DOHH2 (cell line): Measurements from ENCODE around the gene HIPK2.

ENCODE experiments used
- H3F3A ChIP-seq: fragments of 200-600 bp; sonication (generic), shearing (Covaris generic); 2 replicates; pipeline ENCODE4 v1.6.0; 2016; ENCODE audit warnings: antibody characterized with exemption, mild to moderate bottlenecking; ENCODE audit not compliant: control insufficient read depth, insufficient read depth
- H3K27ac ChIP-seq: fragments of 200-600 bp; sonication (generic); 2 replicates; pipeline ENCODE4 v1.5.1; 2014; ENCODE audit warnings: low read depth, mild to moderate bottlenecking, low read length, moderate library complexity
- H3K27me3 ChIP-seq: fragments of 200-600 bp; sonication (generic); 2 replicates; pipeline ENCODE4 v1.6.1; 2014; ENCODE audit warnings: mild to moderate bottlenecking, low read length, mixed read lengths; ENCODE audit not compliant: control insufficient read depth
- H3K36me3 ChIP-seq: fragments of 200-600 bp; sonication (generic); 2 replicates; pipeline ENCODE4 v1.6.1; 2014; ENCODE audit warnings: mild to moderate bottlenecking, low read length, moderate library complexity, mixed read lengths; ENCODE audit not compliant: control insufficient read depth
- H3K4me1 ChIP-seq: fragments of 200-600 bp; sonication (generic); 2 replicates; pipeline ENCODE4 v1.6.1; 2014; ENCODE audit warnings: mild to moderate bottlenecking, low read length, mixed read lengths; ENCODE audit not compliant: control insufficient read depth
- H3K4me2 ChIP-seq: fragments of 200-600 bp; sonication (generic); 2 replicates; pipeline ENCODE4 v1.6.0; 2014; ENCODE audit warnings: mild to moderate bottlenecking, low read length, moderate library complexity
- H3K4me3 ChIP-seq: fragments of 200-600 bp; sonication (generic); 2 replicates; pipeline ENCODE4 v1.5.1; 2014; ENCODE audit warnings: mild to moderate bottlenecking, low read length, mixed read lengths
- H3K79me2 ChIP-seq: fragments of 200-600 bp; sonication (generic); 2 replicates; pipeline ENCODE4 v1.6.1; 2014; ENCODE audit warnings: mild to moderate bottlenecking, low read length, mixed read lengths; ENCODE audit not compliant: control insufficient read depth
- H3K9me2 ChIP-seq: fragments of 200-600 bp; sonication (generic); replicated peaks from 2 replicates; pipeline ENCODE4 v1.6.1; 2014; ENCODE audit warnings: mild to moderate bottlenecking, low read length, mixed read lengths; ENCODE audit not compliant: control insufficient read depth
- H3K9me3 ChIP-seq: fragments of 200-600 bp; sonication (generic); 2 replicates; pipeline ENCODE4 v1.6.1; 2014; ENCODE audit warnings: antibody characterized with exemption, low read length, mixed read lengths; ENCODE audit not compliant: control insufficient read depth, insufficient read depth
- H4K20me1 ChIP-seq: fragments of 200-600 bp; sonication (generic); 2 replicates; pipeline ENCODE4 v1.6.0; 2014; ENCODE audit warnings: low read depth, mild to moderate bottlenecking, antibody characterized with exemption, low read length, moderate library complexity; ENCODE audit not compliant: control insufficient read depth, insufficient read depth
- EZH2phosphoT487 ChIP-seq: fragments of 200-600 bp; sonication (generic); IDR thresholded peaks from 2 replicates; pipeline ENCODE4 v1.6.1; 2017; ENCODE audit warnings: borderline replicate concordance, mild to moderate bottlenecking, antibody characterized with exemption, low read length, moderate library complexity, mixed read lengths
- TF ChIP-seq, protein P1 (sequence below): fragments of 200-600 bp; sonication (generic); IDR thresholded peaks from one replicate; pipeline ENCODE4 v1.5.1; 2014; ENCODE audit warnings: antibody characterized with exemption, mild to moderate bottlenecking, low read depth, low read length; ENCODE audit not compliant: poor library complexity, severe bottlenecking

Gene HIPK2

DNA sequence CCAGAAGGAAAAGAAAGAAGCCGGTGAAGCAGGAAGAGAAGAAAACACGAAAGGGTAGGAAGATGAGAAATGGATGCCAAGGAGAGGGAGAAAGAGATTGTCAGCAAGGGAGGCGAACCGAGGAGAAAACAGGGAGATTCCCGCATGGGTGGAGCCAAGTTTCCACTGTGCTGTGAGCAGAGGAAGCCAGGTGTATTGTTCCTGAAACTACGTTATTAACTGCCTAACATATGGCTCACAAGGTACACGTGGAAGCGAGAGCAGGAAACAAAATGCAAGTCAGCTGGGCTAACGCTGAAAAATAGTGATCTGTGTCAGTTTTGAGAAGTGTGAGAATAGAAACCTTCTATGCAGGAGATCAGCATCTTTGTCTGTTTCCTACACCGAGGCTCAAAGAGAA, 20.4 kb upstream of the HIPK2 start:
- TF ChIP-seq EZH2phosphoT487 = no peak
- TF ChIP-seq, protein P1, sequence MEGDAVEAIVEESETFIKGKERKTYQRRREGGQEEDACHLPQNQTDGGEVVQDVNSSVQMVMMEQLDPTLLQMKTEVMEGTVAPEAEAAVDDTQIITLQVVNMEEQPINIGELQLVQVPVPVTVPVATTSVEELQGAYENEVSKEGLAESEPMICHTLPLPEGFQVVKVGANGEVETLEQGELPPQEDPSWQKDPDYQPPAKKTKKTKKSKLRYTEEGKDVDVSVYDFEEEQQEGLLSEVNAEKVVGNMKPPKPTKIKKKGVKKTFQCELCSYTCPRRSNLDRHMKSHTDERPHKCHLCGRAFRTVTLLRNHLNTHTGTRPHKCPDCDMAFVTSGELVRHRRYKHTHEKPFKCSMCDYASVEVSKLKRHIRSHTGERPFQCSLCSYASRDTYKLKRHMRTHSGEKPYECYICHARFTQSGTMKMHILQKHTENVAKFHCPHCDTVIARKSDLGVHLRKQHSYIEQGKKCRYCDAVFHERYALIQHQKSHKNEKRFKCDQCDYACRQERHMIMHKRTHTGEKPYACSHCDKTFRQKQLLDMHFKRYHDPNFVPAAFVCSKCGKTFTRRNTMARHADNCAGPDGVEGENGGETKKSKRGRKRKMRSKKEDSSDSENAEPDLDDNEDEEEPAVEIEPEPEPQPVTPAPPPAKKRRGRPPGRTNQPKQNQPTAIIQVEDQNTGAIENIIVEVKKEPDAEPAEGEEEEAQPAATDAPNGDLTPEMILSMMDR = no peak
- Histone ChIP-seq H3K4me2 (no peak overlapping the region), H3K27me3 (no peaks in the 10 kb centered on the region), H3K9me3 (peaks cover 4% of the 10 kb centered on the region; the same call in 1 of the 2 replicates), H3F3A (no peaks in the 10 kb centered on the region), H4K20me1 (no peaks in the 10 kb centered on the region), H3K4me1 (no peaks in the 10 kb centered on the region), H3K27ac (no peak overlapping the region), H3K36me3 (no peaks in the 10 kb centered on the region), H3K4me3 (no peak overlapping the region), H3K9me2 (no peaks in the 10 kb centered on the region), H3K79me2 (no peaks in the 10 kb centered on the region)

- Histone ChIP-seq H3K9me3 (peaks cover 4% of the 10 kb centered on the region; the same call in 1 of the 2 replicates), H3K27me3 (no peaks in the 10 kb centered on the region), H3K4me3 (no peak overlapping the region), H3K27ac (no peak overlapping the region), H3K9me2 (no peaks in the 10 kb centered on the region), H3K79me2 (no peaks in the 10 kb centered on the region), H3K36me3 (no peaks in the 10 kb centered on the region), H3K4me1 (no peaks in the 10 kb centered on the region), H3F3A (no peaks in the 10 kb centered on the region), H4K20me1 (no peaks in the 10 kb centered on the region), H3K4me2 (no peak overlapping the region)
- no peak for TF ChIP-seq EZH2phosphoT487
- TF ChIP-seq, protein P1 = no peak
Measured at GRCh38 chr7:139797607-139798006, 19.8 kb upstream of the HIPK2 start.

DNA sequence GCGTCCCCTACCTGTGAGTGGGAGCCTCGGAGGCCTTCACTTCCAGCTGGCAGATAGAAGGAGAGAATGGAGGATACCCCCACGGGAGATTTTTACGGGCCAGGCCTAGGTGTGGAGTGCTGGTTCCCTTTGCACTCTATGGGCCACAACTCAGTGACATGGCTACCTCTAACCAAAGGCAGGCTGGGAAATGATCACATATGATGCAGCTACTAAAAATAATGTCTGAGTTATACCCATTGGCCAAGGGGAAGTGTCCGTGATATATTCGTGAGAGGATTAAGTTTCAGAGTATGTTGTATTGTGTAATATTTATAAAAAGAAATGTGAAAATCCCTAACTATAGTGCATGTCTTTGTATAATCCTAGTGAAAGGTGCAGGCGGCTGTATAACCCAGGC, 13.5 kb upstream of the HIPK2 start:
- Histone ChIP-seq H3K4me1 (no peaks in the 10 kb centered on the region), H3K4me2 (no peak overlapping the region), H3K27me3 (peaks cover 9% of the 10 kb centered on the region), H3K36me3 (no peaks in the 10 kb centered on the region), H3K79me2 (no peaks in the 10 kb centered on the region), H3K9me3 (no peaks in the 10 kb centered on the region), H3K4me3 (no peak overlapping the region), H3F3A (no peaks in the 10 kb centered on the region), H3K9me2 (no peaks in the 10 kb centered on the region), H4K20me1 (no peaks in the 10 kb centered on the region), H3K27ac (no peak overlapping the region)
- TF ChIP-seq, protein P1 = no peak
- TF ChIP-seq EZH2phosphoT487 = no peak
